Stimulated activated CD8-positive, alpha-beta memory T cell treated with anti-CD3 and anti-CD28 coated beads, Interleukin-2, amount 100 ng/mL, for 48 hours (primary cell): ENCODE data around the gene ST7L.

Source experiments
- DNase-seq, 2 donors: peaks; one replicate each; pipeline ENCODE4 v3.0.0-alpha.2; 2020; ENCODE audit warnings: low read depth in 2 of 2

ST7L gene

DNA sequence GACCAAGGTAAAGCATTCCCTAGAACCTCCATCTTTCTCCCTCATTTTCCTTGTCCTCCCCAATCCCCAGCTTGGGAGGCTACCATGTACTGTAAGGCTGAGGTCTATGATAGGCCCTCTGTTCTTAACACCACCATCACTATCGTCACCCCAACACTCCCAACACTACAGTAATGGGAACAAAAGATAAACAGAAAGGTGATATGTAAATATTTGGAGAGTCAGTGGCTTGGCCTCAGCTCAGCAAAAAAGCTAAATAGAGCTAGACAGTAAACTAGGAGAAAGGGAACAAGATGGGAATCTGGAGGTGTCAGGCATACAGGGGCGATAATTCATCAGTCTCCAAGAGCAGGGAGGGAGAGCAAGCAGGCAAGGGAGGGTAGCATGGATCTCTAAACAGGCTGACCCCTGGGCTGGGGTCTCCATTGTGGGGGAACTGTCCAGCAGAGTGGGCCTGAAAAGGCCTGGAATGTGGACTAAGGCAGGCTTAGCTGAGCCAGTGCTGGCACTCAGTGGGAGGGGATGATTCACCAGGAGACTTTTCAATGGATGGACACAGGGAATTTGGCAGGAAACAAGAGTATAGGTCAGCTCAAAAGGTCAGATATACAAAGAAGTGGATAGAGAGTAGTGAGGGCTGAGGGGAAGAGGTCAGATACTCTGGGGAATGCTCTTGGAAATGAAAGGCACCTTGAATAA is 103.5 kb downstream of the ST7L start:
- no peak for DNase-seq

DNA sequence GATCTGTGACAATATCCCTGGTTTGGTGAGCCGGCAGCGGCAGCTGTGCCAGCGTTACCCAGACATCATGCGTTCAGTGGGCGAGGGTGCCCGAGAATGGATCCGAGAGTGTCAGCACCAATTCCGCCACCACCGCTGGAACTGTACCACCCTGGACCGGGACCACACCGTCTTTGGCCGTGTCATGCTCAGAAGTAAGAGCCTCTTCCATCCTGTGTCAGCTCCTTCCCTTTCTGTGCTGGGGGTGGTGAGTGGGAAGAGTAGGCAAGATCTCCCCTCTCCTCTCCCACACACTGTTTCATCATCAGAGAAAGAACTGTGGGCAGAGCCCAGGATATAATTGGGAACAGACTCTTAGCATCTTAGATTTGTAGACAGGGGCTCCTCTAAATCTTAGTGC is 104.0 kb downstream of the ST7L start:
- no peak for DNase-seq

DNA sequence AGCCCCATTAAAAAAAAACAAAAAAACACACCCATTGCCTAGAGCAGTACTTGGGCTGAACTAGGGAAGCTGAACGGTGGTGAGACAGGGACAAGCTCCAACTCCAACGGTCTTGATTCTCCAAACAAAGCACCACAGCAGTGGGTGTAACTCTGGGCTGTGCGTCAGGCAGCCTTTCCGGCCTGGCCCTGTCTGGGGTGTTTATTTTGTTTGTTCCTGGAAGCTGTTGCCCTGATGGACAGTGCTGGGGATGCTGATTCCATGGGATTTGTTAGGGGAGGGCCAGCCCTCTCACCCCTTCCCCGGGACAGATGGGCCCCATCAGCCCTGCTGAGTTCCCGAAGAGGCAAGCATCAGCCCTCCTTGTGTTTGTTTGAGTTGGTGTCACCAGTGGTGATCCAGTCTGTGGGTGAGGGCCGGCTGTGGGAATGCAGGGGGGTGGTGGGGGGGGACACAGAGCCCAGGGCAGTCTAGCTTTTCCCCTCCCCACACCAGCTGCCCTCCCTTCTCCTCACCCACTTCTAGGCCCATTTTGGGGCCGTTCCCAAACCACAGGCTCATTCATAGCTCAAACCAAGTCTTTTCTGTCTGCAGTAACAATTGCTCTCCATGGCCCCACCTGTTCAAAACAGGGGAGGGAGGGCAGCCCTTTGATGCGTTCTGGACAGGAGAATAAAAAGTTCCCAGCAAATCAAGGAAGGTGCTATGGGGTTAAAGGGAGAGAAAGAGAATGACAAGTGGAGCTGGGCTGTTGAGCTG is 105.7 kb downstream of the ST7L start:
- no peak for DNase-seq

DNA sequence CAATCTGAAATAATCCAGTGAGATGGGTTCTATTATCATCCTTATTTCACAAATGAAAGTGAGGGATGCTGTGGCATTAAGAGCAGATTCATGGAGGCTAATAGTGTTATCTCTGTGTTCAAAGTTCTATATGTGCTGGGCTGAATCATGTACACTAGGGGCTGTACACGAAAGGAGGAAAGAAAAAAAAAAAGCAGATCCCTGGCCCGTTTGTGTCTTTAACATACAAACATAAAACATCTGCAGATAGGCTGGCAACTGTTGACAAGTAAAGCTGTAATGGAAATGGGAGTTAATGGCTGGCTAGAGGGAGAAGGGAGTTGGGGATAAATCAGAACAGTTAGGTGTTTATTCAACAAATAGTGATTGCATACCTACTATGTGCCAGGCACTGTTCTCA is 107.0 kb downstream of the ST7L start:
- DNase-seq = no peak

DNA sequence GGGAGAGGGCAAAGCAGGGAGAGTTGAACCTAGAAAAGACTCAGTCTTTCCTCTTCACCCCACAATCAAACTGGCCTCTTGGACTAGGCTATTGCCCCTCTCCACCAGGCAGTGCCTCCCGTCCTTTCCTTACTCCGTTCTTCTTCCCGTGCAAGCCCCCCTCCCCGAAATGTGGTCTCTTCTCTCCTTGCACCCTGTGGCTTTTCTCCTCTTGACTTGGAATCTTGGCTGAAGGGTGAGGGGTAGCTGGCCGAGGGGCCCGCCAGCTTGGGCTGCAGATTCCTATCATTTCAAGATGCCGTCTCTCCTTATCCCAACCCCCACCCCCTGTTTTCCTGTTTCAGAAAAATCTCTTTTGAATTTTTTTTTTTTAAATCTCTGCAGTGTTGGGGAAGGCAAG is 108.6 kb downstream of the ST7L start:
- no peak for DNase-seq

- no peak for DNase-seq
Observed at GRCh38 chr1:112509660-112510178, 109.2 kb downstream of the ST7L start.

- no peak for DNase-seq
Observed at GRCh38 chr1:112509005-112509659, 109.8 kb downstream of the ST7L start.

DNA sequence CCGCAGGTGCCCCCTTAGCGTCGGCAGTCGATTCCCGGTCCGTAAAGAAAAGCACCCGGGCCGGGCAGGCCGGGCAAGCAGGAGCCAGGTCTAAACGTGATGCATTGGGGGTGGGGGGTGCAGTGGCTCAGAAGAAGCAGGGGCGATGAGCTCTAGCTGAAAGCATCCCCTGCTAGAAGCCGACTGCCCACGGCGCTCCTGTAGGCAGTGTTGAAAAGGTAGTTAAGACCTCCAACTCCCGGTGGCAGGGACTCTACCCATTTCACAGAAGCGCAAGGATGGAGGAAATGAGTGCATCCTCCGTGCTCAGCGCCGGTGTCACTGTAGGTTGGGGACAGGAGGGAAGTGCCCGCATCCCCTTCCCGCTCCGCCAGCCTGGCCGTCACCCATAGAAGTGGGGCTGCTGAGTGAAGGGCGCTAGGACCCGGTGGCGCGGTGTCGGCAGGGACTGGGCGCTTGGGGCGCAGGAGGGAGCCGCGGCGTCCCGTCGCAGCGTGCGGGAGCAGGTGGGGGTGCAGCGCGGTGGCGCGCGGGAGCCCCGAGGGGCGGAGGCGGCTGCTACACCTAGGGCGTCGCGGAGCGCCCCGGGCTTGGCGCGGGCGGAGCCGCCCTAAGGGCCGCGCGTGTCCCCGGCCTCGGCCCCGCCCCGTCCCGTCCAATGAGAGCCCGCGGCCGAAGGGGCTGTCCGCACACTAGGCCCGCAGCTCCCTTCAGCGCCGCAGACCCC is 110.5 kb downstream of the ST7L start, which contains the start of gene WNT2B:
WNT2B (plus strand) TSS at position 688 of the 727 bp plus-strand sequence. CDS start 298 bp downstream, outside the sequence.
- DNase-seq = peak in 1 of 2 donors; percentile 29

DNA sequence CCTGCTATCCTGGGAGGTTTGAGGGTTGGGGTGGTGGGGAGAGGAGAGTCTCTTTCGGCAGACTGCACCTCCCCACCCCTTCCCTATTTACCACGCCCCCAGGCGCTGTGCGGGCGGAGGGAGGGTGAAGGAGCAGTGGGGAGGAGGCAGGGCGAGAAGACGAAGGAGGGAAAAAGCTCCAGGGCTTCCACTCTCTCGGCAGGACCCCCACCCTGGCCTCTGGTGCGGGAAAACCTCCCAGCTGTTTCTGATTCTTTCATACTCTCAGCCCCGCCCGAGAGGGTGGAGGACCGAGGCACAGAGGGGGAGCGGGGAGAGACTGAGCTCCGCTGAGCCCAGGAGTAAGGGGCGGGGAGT is 111.0 kb downstream of the ST7L start:
- no peak for DNase-seq

GRCh38 chr1:112507336-112507735 is 111.6 kb downstream of the ST7L start:
- DNase-seq = no peak

DNA sequence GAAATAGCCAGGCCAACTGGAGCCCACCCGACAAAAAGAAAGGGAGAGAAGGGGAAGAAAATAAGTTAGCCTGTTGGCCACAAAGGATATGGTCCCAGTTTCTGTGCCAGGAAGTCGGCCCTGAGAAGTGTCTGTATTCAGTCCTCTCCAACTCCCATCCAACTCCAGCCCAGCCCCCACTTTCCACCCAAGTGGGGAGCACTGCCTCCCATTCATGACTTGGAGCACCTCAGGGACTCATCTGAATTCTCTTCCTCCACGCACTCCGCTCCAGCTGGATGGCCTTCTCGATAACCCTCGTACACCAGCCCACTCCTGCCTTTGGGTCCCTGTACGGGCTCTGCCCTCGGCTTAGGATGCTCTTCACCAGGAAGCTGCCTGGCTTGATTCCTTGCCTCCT is 112.2 kb downstream of the ST7L start:
- no peak for DNase-seq

DNA sequence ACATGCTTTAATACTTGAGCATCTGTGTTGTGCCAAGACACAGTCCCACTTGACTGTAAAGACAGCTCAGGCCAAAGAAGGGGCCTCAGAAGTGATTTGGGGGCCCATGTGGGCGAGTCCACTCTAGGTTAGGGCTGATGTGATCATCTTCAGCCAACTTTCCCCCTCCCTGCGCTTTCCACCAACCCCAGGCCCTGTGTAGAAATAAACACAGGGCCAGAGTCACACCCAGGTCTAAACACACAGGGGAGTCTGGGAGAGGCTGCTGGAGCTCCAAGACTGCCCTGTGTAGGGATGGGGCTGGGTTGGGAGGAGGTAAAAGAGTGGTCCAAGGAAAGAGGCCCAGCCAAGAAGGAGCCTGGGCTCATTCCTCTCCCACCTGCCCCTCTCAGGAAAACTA is 112.6 kb downstream of the ST7L start:
- no peak for DNase-seq

DNA sequence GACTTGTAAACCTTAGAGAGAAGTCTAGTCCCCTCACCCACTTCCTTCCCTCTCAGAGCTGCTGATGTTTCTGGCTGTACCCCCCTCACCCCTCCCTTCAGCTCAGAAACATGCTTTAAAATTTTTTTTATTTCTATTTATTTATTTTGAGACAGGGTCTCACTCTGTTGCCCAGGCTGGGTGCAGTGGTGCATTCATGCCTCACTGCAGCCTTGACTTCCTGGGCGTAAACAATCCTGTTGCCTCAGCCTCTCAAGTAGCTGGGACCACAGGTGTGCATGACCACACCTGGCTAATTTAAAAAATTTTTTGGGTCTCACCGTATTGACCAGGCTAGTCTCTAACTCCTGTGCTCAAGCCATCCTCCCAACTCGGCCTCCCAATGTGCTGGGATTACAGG is 113.1 kb downstream of the ST7L start:
- no peak for DNase-seq

GRCh38 chr1:112505400-112505785 is 113.5 kb downstream of the ST7L start:
- DNase-seq = no peak

- no peak for DNase-seq
Observed at GRCh38 chr1:112504661-112505399, 114.1 kb downstream of the ST7L start.

GRCh38 chr1:112504001-112504660 is 114.8 kb downstream of the ST7L start:
- no peak for DNase-seq

DNA sequence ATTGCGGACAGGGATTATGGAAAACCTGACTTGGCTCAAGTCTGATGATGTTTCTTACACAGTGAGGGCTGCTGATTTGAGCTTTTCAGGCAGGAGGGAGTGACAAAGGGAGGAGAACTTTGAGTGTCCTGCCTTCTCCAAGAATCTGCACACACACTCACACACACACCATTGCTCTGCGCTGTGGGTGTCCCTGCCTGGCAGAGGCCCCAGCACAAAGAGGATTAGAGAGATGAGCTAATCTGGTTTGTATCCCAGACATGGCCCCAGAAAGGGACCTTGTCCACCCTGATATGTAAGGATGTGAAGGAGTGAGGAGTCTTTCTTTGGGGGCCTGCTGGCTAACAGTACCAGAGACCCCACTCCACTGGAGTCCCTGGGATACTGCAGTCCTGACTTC is 116.1 kb downstream of the ST7L start:
- no peak for DNase-seq

DNA sequence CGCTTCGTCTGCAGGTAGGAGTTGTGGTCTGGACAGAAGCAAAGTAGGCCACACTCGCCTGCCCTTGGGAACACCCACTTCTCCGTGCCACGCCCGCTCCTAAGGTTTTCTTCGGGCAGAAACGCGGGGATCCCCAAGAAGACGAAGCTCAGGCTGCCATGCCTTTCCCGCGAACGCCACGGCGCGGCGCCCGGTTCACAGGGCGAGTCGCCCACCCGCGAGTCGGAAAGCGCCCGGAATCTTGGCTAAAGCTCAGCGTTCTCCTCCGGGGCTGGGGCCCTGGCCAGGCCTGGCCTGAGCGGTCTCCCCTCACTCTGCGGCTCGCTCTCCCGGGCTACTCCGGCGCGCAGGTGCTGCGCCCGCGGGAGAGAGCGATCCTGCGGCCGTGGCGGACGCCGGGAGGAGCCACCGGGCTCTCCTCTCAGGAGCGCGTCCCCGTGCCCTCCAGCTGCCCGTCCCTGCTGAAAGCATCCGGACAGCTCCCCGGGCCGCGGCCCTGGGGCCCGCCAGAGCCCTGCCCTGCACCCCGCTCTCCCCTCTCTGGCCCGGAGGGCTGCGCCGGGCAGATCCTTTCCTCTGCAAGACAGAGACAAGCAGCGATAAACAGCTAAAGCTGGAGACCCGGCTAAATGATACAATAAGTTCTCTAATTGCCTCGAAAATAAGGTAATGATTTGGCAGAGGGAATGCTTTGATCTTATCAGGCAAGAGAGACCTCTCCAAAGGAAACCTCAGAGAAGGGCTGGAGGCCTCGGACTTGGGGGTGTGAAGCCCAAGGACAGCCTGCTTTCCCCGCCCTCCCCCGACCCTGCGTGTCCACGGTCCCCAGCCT is 116.9 kb downstream of the ST7L start:
- DNase-seq = peak; percentile 50 to 51

DNA sequence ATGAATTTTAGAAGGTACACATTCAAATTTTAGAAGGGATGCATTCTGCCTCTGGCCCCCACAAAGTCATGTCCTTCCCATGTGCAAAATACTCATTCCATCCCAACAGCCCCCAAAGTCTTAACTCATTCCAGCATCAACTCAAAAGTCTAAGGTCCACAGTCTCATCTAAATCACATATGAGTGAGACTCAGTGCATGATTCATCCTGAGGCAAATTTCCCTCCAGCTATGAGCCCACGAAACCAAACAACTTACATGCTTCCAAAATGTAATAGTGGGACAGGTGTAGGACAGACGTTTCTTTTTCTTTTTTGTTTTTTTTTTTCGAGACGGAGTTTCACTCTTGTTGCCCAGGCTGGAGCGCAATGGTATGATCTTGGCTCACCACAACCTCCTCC is 122.7 kb downstream of the ST7L start:
- DNase-seq = no peak

GRCh38 chr1:112493351-112493750 is 125.6 kb downstream of the ST7L start:
- DNase-seq = no peak
